K562 treated with DMSO at 1 percent for 4 hours (cell line): ENCODE results near the gene DSG2. TPM values are rescaled to one million over a fixed set of nuclear protein-coding genes. Genes with fewer than 3 reads are reported as not detected.

Experiments
- total RNA-seq: library from RNA; unstranded; fragments of 300-600 nt; gene quantifications from 2 replicates; pipeline ENCODE4 v1.2.3, GENCODE V29; 2022; ENCODE audit not compliant: insufficient read depth

DSG2 gene
- total RNA-seq, result 21.2 and 21.3 TPM in 2 replicates

GRCh38 chr18:31497836-31498573 lies at the start of gene DSG2:
DSG2 (plus strand) TSS chr18:31498177; CDS start chr18:31498252, 75 bp downstream.

DNA sequence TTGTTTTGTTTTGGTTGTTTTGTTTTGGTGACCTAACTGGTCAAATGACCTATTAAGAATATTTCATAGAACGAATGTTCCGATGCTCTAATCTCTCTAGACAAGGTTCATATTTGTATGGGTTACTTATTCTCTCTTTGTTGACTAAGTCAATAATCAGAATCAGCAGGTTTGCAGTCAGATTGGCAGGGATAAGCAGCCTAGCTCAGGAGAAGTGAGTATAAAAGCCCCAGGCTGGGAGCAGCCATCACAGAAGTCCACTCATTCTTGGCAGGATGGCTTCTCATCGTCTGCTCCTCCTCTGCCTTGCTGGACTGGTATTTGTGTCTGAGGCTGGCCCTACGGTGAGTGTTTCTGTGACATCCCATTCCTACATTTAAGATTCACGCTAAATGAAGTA lies 93.7 kb downstream of the DSG2 start, which contains the start of gene TTR:
TSS of gene TTR (plus strand) at position 250 of the 400 bp plus-strand sequence. CDS start at position 276, 26 bp downstream.

Other genes with a start within 250 kb of the DSG2 start
- not detected in 2 replicates for gene DSG1, start 180.0 kb upstream of the DSG2 start, total RNA-seq
- gene DSG4, start 121.4 kb upstream of the DSG2 start, total RNA-seq, result not detected in 2 replicates
- 0.39 TPM in 1 of 2 replicates, not detected in the other for gene DSG3, start 50.4 kb upstream of the DSG2 start, total RNA-seq
- not detected in 2 replicates for gene TTR, start 93.7 kb downstream of the DSG2 start, total RNA-seq
- gene B4GALT6, start 186.4 kb downstream of the DSG2 start, total RNA-seq, result not detected in 2 replicates